Activated T-cell treated with anti-CD3 and anti-CD28 coated beads, Interleukin-2, amount 50 U/mL, for 24 hours (primary cell): ENCODE results near the gene DSC2.

ENCODE experiments used
- DNase-seq: peaks from one replicate; pipeline ENCODE4 v3.0.0-alpha.2; 2020
- H3K27ac Mint-ChIP-seq: 2 replicates; pipeline ENCODE4 v1.8.0; 2020; ENCODE audit warnings: mild to moderate bottlenecking, mixed read lengths
- H3K27me3 Mint-ChIP-seq: 2 replicates; pipeline ENCODE4 v1.8.0; 2020; ENCODE audit warnings: mixed read lengths
- H3K36me3 Mint-ChIP-seq: 2 replicates; pipeline ENCODE4 v1.8.0; 2020; ENCODE audit warnings: low read depth, mixed read lengths
- H3K4me1 Mint-ChIP-seq: 2 replicates; pipeline ENCODE4 v1.8.0; 2020; ENCODE audit warnings: low read depth, mixed read lengths
- H3K4me3 Mint-ChIP-seq: 2 replicates; pipeline ENCODE4 v1.8.0; 2020; ENCODE audit warnings: mild to moderate bottlenecking, moderate library complexity, mixed read lengths
- H3K9me3 Mint-ChIP-seq: 2 replicates; pipeline ENCODE4 v1.8.0; 2020; ENCODE audit warnings: mixed read lengths

DSC2 gene

DNA sequence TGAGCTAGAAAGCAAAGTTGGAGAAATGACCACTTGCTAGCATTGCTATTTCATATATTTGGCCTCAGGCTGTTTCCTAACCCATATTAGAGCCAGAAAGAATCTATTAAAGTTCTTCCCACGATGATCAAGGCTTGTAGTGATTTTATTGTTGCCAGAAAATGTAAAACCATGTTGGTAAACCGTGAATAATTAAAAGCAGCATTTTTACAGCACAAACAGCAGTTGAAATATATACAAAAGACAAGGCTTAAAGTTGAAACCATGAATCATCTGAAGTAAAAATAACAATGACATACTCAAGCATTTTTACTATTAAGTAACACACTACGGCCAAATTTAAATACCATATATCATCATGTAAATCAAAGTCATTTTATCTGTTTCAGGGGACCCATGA is 32.0 kb downstream of the DSC2 start:
- no peak for DNase-seq
- Mint-ChIP-seq H3K4me1 (no peaks in the 10 kb centered on the region), H3K27ac (no peak overlapping the region), H3K27me3 (no peaks in the 10 kb centered on the region), H3K36me3 (no peaks in the 10 kb centered on the region), H3K4me3 (no peak overlapping the region), H3K9me3 (peaks cover 9% of the 10 kb centered on the region)

GRCh38 chr18:31066266-31066665 is 36.0 kb downstream of the DSC2 start:
- H3K27ac Mint-ChIP-seq, result no peak overlapping the region
- no peak for DNase-seq
- H3K9me3 Mint-ChIP-seq, result peaks cover 6% of the 10 kb centered on the region
- H3K36me3 Mint-ChIP-seq, result no peaks in the 10 kb centered on the region
- no peaks in the 10 kb centered on the region for H3K4me1 Mint-ChIP-seq
- no peaks in the 10 kb centered on the region for H3K27me3 Mint-ChIP-seq
- no peak overlapping the region for H3K4me3 Mint-ChIP-seq

DNA sequence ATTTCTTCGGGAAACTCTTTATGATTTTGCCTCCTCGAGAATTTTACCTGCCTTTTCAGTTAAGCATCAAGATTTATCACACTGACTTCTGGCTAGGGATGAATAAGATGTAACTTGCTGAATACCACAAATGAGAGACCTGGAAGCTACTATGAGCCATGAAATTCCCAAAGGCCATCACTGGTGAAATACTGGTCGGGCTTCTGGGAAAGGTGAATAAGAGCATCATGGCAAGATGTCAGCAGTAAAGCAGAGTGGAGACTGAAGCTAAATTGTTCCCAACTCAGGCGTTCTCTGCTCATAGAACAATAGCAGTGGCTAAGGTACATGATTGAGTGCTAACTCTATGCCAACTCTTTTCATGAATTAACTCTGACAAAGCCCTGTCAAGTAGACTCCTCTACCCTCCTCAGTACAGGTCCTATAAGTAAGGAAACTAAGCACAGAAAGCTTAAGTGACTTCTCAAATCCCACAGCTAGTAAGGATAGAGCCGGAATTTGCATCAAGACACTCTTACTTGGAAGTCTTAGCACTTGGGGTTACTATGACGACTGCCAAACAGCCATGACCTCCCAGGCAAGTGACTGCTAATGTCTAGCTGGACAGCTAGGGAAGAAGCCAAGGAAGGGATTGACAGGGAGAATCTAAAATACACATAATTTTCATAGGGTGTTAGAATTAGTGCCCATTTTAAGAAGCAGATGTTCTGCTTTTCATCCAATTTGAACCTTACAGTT is 37.0 kb downstream of the DSC2 start:
- Mint-ChIP-seq H3K4me1 (no peaks in the 10 kb centered on the region), H3K27me3 (no peaks in the 10 kb centered on the region), H3K9me3 (peaks cover 6% of the 10 kb centered on the region), H3K4me3 (no peak overlapping the region), H3K36me3 (no peaks in the 10 kb centered on the region), H3K27ac (no peak overlapping the region)
- no peak for DNase-seq

DNA sequence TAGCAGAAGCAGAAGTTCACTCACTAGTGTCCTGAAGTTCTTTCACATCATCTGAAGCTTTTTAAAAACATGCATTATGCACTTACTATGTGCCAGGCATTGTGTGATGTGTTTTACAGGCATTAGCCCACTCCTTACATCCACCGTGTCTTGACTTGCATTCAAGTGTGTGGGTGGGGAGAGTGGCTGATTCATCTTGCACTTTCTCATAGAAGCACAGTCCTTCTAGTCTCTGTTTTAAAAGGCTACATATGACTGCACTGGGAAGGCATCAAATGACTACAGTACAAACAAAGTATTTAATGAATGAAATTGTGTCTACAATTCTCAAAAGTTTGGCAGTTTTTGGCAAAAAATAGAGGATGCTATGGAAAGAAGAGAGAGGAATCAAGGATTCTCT is 38.1 kb downstream of the DSC2 start:
- Mint-ChIP-seq H3K4me1 (no peaks in the 10 kb centered on the region), H3K27ac (no peak overlapping the region), H3K4me3 (no peak overlapping the region), H3K27me3 (no peaks in the 10 kb centered on the region), H3K36me3 (no peaks in the 10 kb centered on the region), H3K9me3 (peaks cover 6% of the 10 kb centered on the region)
- no peak for DNase-seq

- no peak overlapping the region for H3K4me3 Mint-ChIP-seq
- DNase-seq, result no peak
- H3K36me3 Mint-ChIP-seq, result no peaks in the 10 kb centered on the region
- peaks cover 6% of the 10 kb centered on the region for H3K9me3 Mint-ChIP-seq
- no peaks in the 10 kb centered on the region for H3K4me1 Mint-ChIP-seq
- H3K27me3 Mint-ChIP-seq, result no peaks in the 10 kb centered on the region
- no peak overlapping the region for H3K27ac Mint-ChIP-seq
Observed at GRCh38 chr18:31061945-31062344, 40.3 kb downstream of the DSC2 start.

GRCh38 chr18:31058897-31059296 is 43.3 kb downstream of the DSC2 start:
- Mint-ChIP-seq H3K4me3 (no peak overlapping the region), H3K4me1 (no peaks in the 10 kb centered on the region), H3K36me3 (no peaks in the 10 kb centered on the region), H3K27me3 (no peaks in the 10 kb centered on the region), H3K9me3 (peaks cover 4% of the 10 kb centered on the region), H3K27ac (no peak overlapping the region)
- DNase-seq, result no peak

DNA sequence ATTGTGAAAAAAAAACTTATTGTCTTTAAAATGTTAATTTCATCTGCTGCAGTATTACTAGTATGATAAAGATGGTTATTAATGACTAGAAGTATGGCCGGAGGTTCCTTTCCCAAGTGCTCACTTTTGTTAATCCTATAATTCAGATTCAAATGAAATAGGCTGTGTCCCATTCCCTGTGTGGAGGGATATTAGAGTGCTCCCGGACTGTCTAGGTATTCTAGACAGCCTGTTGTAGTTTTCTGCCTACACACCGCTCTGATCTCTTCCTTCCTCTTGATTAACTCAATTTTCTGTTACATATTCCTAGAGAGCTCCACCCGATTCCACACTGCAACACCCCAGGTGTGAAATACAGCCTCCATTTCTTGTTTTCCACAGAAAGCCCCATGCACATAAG is 44.3 kb downstream of the DSC2 start:
- Mint-ChIP-seq H3K27ac (no peak overlapping the region), H3K36me3 (no peaks in the 10 kb centered on the region)
- DNase-seq, result no peak

DNA sequence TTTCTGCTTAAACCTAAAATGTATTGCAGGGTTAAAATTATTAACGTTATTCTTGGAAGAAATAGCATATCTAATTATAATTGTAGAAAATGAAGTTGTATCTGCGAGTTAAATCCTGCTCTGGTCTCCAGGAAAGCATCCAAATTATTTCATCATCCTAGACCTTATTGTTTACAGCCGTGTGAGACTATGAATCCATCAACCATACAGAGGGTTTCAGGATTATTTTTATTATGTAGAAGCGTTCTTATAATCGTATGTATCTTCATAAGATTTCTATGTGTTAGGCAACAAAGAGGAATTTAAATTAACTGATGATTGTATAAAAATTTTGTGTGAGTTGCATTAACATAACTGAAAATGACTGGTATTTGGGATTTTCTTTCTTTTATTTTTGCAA is 45.2 kb downstream of the DSC2 start:
- Mint-ChIP-seq H3K4me1 (no peaks in the 10 kb centered on the region), H3K27me3 (no peaks in the 10 kb centered on the region), H3K4me3 (no peak overlapping the region), H3K9me3 (peaks cover 12% of the 10 kb centered on the region), H3K36me3 (no peaks in the 10 kb centered on the region), H3K27ac (no peak overlapping the region)
- no peak for DNase-seq

More for the DNA sequence above, 44.3 kb downstream of the DSC2 start:
- Mint-ChIP-seq H3K9me3 (peaks cover 5% of the 10 kb centered on the region), H3K4me3 (no peak overlapping the region), H3K4me1 (no peaks in the 10 kb centered on the region), H3K27me3 (no peaks in the 10 kb centered on the region)

- Mint-ChIP-seq H3K36me3 (no peaks in the 10 kb centered on the region), H3K9me3 (peaks cover 18% of the 10 kb centered on the region), H3K27ac (no peak overlapping the region), H3K4me3 (no peak overlapping the region), H3K4me1 (no peaks in the 10 kb centered on the region), H3K27me3 (no peaks in the 10 kb centered on the region)
- DNase-seq, result no peak
Observed at GRCh38 chr18:31056296-31056695, 45.9 kb downstream of the DSC2 start.

- Mint-ChIP-seq H3K4me1 (no peaks in the 10 kb centered on the region), H3K27me3 (no peaks in the 10 kb centered on the region), H3K27ac (no peak overlapping the region), H3K36me3 (no peaks in the 10 kb centered on the region), H3K9me3 (peaks cover 20% of the 10 kb centered on the region), H3K4me3 (no peak overlapping the region)
- DNase-seq, result no peak
Observed at GRCh38 chr18:31050635-31051034, 51.6 kb downstream of the DSC2 start.

DNA sequence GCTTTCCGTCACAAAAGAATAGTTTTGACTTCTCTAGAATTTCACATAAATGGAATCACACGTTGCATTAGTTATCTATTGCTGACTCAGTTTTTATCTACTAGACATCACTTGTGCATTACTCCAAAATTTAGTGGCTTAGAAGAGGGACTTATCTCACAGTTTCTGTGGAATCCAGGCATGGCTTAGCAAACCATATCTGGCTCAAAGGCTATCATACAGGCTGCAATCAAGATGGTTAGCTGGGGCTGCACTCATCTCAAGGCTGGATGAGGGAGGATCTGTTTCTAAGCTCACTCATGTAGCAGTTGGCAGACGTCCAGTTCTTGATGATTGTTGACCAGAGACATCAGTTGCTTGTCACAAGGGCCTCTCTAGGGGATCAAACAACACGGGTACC is 53.0 kb downstream of the DSC2 start:
- Mint-ChIP-seq H3K27ac (no peak overlapping the region), H3K4me3 (no peak overlapping the region), H3K9me3 (peaks cover 19% of the 10 kb centered on the region), H3K4me1 (no peaks in the 10 kb centered on the region), H3K27me3 (peaks cover 4% of the 10 kb centered on the region), H3K36me3 (no peaks in the 10 kb centered on the region)
- DNase-seq, result no peak

- Mint-ChIP-seq H3K36me3 (no peaks in the 10 kb centered on the region), H3K9me3 (peaks cover 19% of the 10 kb centered on the region)
Observed at GRCh38 chr18:31048216-31048615, 54.0 kb downstream of the DSC2 start.

DNA sequence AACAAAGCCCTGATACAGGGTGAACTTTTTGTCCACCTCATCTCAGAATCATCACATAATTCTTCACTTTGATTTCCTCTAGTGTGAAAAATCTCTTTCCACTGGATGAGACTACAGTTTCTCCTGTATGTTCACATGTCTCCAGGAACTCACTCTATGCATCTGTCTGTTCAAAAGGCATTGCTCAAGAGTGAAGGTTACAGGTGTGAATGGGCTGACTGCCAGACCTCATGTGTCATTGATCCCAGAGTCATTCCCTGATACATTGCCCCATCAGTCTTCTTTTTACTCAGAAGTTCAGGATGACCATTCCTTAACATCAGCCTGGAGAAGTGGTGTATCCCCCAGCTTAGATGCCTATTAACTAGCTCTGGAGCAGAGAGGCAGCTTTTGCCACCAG is 55.3 kb downstream of the DSC2 start:
- Mint-ChIP-seq H3K27ac (no peak overlapping the region), H3K4me3 (no peak overlapping the region), H3K27me3 (peaks cover 22% of the 10 kb centered on the region), H3K9me3 (peaks cover 10% of the 10 kb centered on the region), H3K4me1 (no peaks in the 10 kb centered on the region), H3K36me3 (no peaks in the 10 kb centered on the region)
- no peak for DNase-seq

More at GRCh38 chr18:31048216-31048615, 54.0 kb downstream of the DSC2 start:
- Mint-ChIP-seq H3K4me1 (no peaks in the 10 kb centered on the region), H3K27me3 (peaks cover 14% of the 10 kb centered on the region), H3K27ac (no peak overlapping the region), H3K4me3 (no peak overlapping the region)
- no peak for DNase-seq

- H3K4me1 Mint-ChIP-seq, result peaks cover 3% of the 10 kb centered on the region
- no peak overlapping the region for H3K4me3 Mint-ChIP-seq
- peaks cover 35% of the 10 kb centered on the region for H3K27me3 Mint-ChIP-seq
- peaks cover 4% of the 10 kb centered on the region for H3K9me3 Mint-ChIP-seq
- no peak overlapping the region for H3K27ac Mint-ChIP-seq
- DNase-seq, result no peak
- peaks cover 3% of the 10 kb centered on the region for H3K36me3 Mint-ChIP-seq
Observed at GRCh38 chr18:31045599-31045998, 56.6 kb downstream of the DSC2 start.

DNA sequence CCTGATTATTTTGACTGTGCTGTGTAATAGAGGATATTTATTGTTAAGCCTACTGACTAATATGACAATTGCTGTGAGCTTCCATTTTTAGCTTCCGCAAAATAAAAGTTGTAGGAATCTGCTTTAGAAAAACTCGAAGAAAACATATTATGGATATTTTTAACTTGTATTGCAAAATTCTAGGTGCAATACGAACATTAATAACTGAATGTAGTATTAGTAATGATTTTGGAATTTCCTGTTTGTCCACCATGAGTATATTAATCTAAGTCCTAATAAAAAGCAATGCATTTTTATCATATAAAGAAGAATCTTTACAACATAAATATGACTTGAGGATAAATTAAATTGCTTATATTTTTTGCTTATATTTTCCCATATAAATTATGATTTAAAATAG is 57.3 kb downstream of the DSC2 start:
- H3K27ac Mint-ChIP-seq, result no peak overlapping the region
- H3K9me3 Mint-ChIP-seq, result peaks cover 4% of the 10 kb centered on the region
- no peak for DNase-seq
- H3K36me3 Mint-ChIP-seq, result peaks cover 3% of the 10 kb centered on the region
- no peak overlapping the region for H3K4me3 Mint-ChIP-seq
- peaks cover 3% of the 10 kb centered on the region for H3K4me1 Mint-ChIP-seq
- H3K27me3 Mint-ChIP-seq, result peaks cover 39% of the 10 kb centered on the region

- H3K27ac Mint-ChIP-seq, result no peak overlapping the region
- peaks cover 39% of the 10 kb centered on the region for H3K27me3 Mint-ChIP-seq
- DNase-seq, result no peak
- peaks cover 3% of the 10 kb centered on the region for H3K4me1 Mint-ChIP-seq
- peaks cover 3% of the 10 kb centered on the region for H3K36me3 Mint-ChIP-seq
- H3K4me3 Mint-ChIP-seq, result no peak overlapping the region
- H3K9me3 Mint-ChIP-seq, result peaks cover 4% of the 10 kb centered on the region
Observed at GRCh38 chr18:31043709-31044108, 58.5 kb downstream of the DSC2 start.
